Esophagus mucosa (tissue), 1 donor: ENCODE measurements around the gene COBL. TPM values are rescaled to one million over a fixed set of nuclear protein-coding genes. Genes with fewer than 3 reads are reported as not detected.
A peak's percentile ranks its signal among the peaks of the same experiment; 100 is the strongest.
"Not testable (repeated sequence)": the region's sequence is repeated elsewhere in the genome, so short reads cannot be mapped to it uniquely, and the experiment has no call there.

ENCODE experiments used
- ATAC-seq: fragments of 200-7000 bp; cut with Tn5 transposase; one replicate; pipeline ENCODE4 v1.9.1; 2020
- total RNA-seq: library from RNA; stranded (reverse); gene quantifications from one replicate; pipeline ENCODE4 v1.2.4, GENCODE V29; 2023
- donor health status: DM: yes; HTN: yes; CAD: no.

Gene COBL
- total RNA-seq, 1 donor from 2014 or later = 10.4 TPM

GRCh38 chr7:51229106-51229537, 87.5 kb downstream of the COBL start:
- ATAC-seq = no peak

- no peak for ATAC-seq
These were observed 88.1 kb downstream of the COBL start for GRCh38 chr7:51228386-51228958.

- no peak for ATAC-seq
These were observed 88.7 kb downstream of the COBL start for GRCh38 chr7:51227861-51228260.

DNA sequence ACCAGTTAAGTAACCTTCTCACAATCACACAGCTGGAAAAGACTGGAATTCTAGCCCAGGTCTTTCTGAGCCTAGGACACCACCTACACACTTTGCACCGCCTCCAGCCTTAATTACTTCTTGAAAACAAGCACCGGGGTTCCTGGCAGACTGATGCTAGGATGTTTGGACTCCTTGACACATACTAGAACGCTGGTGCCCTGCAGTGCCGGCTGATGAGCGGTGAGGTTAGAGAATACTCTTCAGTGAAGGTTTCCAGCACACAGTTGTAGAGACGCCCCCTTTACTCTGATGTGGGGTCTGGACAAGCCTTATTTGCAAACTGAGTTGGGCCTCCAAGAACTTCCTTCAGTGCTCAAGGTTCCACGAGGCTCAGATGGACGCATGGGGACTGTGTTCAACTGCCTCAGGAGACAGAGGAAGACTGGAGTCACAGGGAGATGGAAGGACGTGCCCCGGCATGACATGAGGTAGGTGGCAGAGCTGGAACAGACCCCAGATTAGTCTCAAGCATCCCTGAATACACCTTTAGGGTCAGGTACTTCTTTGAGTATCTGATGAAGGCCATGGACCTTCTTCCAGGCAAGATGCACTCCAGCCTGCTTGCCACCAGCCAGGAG, 89.6 kb downstream of the COBL start:
- no peak for ATAC-seq

DNA sequence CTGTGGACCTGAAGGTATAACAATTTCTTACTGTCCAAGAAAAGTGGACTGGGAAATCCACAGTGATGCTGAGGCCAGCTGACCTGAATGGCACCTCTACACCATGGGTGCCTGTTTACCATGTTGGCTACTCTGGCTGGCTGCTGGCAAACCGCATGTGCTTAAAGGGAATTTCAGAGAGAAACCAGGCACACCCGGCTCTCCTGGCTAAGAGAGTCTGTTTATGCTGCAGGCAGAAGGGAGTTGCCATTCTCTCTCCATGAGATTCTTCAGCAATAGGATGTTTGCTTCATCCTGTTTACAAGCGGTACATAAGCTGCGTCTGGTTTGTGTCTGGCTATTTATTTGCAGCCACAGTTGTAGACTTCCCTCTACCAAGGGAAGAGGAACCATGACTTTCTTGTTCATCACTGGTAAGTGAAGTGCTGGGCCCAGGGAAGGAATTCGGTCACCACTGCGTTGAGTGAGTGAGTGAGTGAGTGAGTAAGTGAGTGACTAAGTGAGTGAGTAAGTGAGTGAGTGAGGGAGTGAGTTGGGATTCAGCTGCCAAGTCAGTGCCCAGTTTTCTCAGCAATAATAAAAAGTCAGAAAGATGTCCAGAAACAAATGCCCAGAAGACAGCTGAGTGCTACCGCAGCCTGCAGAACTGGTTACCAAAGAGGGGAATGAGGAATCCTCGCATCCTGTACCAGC, 90.4 kb downstream of the COBL start:
- peak; percentile 85 for ATAC-seq

DNA sequence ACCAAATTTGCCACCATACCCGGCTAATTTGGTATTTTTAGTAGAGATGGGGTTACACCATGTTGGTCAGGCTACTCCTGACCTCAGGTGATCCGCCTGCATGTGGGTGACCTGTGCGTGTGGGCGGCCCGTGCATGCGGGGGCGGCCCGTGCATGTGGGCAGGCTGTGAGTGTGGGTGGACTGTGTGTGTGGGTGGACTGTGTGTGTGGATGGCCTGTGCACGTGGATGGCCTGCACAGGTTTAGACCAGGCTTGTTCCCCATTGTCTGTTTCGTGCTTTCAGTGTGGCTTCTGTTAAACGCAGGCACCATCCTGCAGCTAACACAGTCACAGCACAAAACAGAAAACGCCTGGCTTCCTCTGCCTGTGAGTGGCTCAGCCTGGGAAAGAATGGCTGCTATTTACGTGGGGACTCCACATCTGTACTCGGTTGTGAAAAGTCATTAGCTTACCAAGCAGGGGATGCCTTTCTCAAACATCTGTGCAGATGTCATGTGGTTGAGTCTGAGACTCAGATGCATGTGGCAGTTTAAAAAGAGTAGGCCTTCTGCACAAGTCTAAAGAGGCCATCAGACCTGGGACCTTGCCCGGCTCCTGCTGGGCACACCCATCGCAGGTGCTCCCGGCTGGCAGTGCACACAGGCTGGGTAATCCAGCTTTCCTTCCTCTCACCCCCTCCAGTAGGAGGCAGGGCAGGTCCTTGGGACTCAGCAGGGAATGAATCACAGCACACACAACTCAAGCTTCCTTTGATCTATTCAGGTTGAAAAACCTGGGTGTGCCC, 91.6 kb downstream of the COBL start:
- peak; percentile 98 for ATAC-seq

DNA sequence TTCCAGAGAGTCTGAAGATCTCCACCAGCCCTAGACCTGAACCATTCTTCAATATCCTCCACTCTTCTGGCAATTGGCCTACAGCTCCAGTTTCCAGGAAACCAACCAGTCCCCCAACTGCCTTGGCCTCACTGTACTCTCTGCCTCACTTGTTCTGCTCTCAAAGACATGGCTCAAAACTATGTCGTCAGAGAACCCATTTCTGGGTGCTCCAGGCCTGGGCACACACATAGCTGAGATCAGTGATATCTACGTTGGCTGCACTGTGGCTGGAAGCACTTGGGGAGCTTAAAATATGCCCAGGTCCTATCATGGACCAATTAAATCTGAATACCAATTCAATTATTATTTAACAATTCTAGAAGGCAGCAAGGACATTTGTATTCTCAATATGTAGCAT, 93.1 kb downstream of the COBL start:
- no peak for ATAC-seq

DNA sequence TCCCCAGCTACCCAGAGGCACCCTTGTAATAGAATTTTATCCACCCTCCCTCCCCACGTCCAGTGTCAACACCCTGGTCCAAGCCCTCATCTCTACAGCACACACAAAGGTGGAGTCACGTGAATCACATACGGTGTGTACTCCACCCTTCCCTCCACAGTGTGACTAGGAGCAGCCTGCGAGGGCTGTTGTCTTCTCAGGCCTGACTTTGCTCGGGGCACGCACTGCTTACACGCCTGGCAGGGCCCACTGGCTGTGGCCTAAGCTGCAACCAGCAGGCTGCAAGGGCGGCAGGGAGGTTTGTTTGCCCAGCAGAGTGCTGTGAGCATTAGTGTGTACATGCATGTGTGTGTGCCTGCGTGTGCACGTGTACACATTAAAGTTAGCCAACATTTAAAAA, 93.7 kb downstream of the COBL start:
- peak; percentile 31 for ATAC-seq

DNA sequence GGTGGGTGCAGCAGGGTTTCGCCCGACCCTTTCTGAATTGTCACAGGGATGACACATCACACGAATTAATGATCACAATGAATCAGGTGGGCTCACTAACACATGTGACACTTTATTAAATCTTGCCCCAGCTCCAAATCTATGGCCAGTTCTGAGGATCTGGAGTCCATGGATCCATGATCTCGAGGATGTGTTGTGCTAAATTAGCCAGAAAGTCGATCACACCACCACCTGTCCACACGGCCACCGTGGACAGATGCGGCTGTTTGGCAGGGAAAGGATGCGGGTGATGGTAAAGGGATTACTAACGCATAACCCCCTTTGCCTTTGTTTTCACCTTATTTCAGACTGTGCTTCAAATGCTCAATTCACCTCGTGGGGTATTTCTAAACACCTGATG, 96.4 kb downstream of the COBL start:
- ATAC-seq = no peak

- ATAC-seq = no peak
These were observed 97.2 kb downstream of the COBL start for GRCh38 chr7:51219261-51219988.

- ATAC-seq = no peak
These were observed 98.8 kb downstream of the COBL start for GRCh38 chr7:51217804-51218203.

GRCh38 chr7:51214098-51214497, 102.5 kb downstream of the COBL start:
- no peak for ATAC-seq

DNA sequence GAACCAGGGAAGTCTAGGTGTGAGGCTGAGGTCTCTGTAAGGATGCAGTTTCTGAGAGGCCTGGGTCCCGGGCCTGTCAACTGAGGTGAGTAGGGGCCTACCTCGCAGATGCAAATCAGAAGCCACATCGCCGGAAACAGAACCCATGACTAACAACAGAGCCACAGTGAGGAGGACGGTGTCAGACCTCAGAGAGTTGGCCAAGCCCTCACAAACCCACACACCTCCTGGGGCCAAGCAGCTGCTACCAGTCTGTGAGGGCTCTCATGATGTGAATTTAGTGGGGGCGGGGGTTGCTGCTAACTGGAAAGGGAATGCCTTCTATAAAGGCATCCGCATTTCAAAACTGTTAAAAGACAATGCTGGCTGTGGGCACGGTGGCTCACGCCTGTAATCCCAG, 103.0 kb downstream of the COBL start:
- ATAC-seq = no peak

GRCh38 chr7:51210766-51211165, 105.8 kb downstream of the COBL start:
- no peak for ATAC-seq

GRCh38 chr7:51209426-51209825, 107.2 kb downstream of the COBL start:
- no peak for ATAC-seq

GRCh38 chr7:51208125-51208524, 108.5 kb downstream of the COBL start:
- ATAC-seq = not testable (repeated sequence)

GRCh38 chr7:51198654-51199053, 118.0 kb downstream of the COBL start:
- no peak for ATAC-seq

- no peak for ATAC-seq
These were observed 125.6 kb downstream of the COBL start for GRCh38 chr7:51190969-51191368.

DNA sequence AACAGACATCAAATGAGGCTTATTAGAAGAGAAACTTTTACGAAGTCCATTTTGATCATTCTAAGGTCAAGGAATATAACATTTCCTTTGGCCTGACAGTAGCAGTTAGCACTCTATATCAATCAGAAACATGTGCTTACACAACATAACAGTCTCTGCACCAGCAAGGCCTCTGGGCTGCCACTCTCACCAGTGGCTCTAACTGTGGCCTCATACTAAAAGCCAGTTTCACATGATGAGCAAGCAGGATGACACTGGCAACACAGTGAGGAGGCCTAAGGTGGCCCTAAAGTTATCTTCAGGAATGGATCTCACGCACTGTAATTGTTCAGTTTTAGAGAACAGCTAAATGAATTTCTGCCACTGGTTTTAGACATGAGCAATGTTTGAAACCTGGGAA, 126.8 kb downstream of the COBL start:
- no peak for ATAC-seq

DNA sequence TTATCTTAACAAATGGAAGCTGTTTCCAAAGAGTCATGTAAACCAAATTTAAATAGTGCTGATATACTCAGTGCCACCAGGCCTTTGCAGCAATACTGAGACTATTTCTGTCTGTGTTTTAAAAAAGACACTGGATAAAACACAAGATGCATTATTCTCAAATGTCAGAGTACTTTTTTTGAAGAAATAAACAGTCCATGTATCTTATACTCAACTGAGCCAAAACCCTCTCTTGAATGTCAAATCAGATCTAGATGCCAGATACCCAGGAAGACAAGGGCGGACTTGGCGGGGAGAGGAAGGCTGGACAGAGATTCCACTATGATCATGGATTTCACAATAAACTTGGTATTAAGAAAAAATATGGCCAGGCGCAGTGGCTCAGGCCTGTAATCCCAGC, 127.6 kb downstream of the COBL start:
- ATAC-seq = no peak

- no peak for ATAC-seq
These were observed 128.7 kb downstream of the COBL start for GRCh38 chr7:51187941-51188340.

DNA sequence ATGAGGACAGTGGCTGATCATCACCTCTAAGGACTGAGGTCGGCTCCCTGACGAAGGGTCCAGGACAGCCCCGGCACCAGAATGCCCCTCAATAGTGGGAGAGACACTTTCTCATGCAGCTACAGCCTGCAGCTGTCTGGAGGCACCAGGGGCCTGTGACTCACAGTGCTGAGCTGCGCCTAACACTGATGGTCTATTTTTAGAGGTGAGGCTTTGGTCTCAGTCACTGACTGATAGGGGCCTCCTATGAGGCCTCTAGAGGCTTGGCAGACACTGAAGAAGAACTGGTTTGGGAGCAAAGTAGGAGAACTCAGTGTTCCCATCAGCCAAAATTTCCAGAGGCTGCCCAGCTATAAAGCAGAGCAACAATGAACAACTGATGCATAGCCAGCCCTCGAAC, 130.1 kb downstream of the COBL start:
- no peak for ATAC-seq
